GM12878 (cell line): Measurements from ENCODE around the gene ZDHHC9. TPM values are rescaled to one million over a fixed set of nuclear protein-coding genes. Genes with fewer than 3 reads are reported as not detected.

Source experiments
- CBX3 ChIP-seq: fragments of 200-600 bp; sonication (generic); IDR thresholded peaks from 2 replicates; pipeline ENCODE4 v1.6.1; 2016; ENCODE audit warnings: low read depth, borderline replicate concordance
- EZH2 ChIP-seq: IDR thresholded peaks from 2 replicates; pipeline ENCODE4 v1.6.1; 2012; ENCODE audit warnings: low read depth, mild to moderate bottlenecking, control low read depth, inconsistent platforms, low read length, borderline replicate concordance; ENCODE audit not compliant: control insufficient read depth
- IKZF2 ChIP-seq, 2 experiments: fragments of 450-650 bp; IDR thresholded peaks; 2 replicates each; pipeline ENCODE4 v1.6.1; 2017; ENCODE audit warnings: mild to moderate bottlenecking in 2 of 2, moderate library complexity in 2 of 2
- IRF4 ChIP-seq: IDR thresholded peaks from 2 replicates; pipeline ENCODE4 v1.6.1; 2011; ENCODE audit warnings: low read depth, low read length
- MEF2A ChIP-seq: IDR thresholded peaks from 2 replicates; pipeline ENCODE4 v1.6.1; 2011; ENCODE audit warnings: low read depth, mild to moderate bottlenecking, low read length, moderate library complexity; ENCODE audit not compliant: insufficient read depth
- MYB ChIP-seq: fragments of 150-350 bp; IDR thresholded peaks from 2 replicates; pipeline ENCODE4 v1.6.1; 2014; ENCODE audit warnings: mild to moderate bottlenecking, low read depth, low read length, borderline replicate concordance
- SMC3 ChIP-seq: IDR thresholded peaks from 2 replicates; pipeline ENCODE4 v1.6.1; 2011; ENCODE audit warnings: low read length, improper control_type of control experiment, borderline replicate concordance
- ZNF384 ChIP-seq: IDR thresholded peaks from 2 replicates; pipeline ENCODE4 v1.6.1; 2012; ENCODE audit warnings: low read depth, mild to moderate bottlenecking, low read length, improper control_type of control experiment, borderline replicate concordance
- polyA plus RNA-seq, 11 experiments: library from polyadenylated mRNA; depleted of rRNA in 4 of 11; unstranded in 6 of 11; stranded (reverse) in 5 of 11; fragments of >200 nt; fragmentation: Nextera tagmentation in 4 of 11; fragmentation: Illumina TruSeq in 1 of 11; extraction: Ambion mirVana in 4 of 11; extraction: Trizol in 1 of 11; gene quantifications; 1 replicate in 1 of 11; 2 replicates in 10 of 11; pipeline versions ENCODE4 v1.2.1 to v1.2.3, GENCODE V29; 2011 to 2016; ENCODE audit warnings: inconsistent platforms in 2 of 11, missing spikeins in 2 of 11, low read depth in 1 of 11
- total RNA-seq, 4 experiments: library from RNA; depleted of rRNA in 3 of 4; stranded (reverse); fragments of >200 nt in 3 of 4; fragmentation: Illumina TruSeq in 1 of 4; extraction: Trizol in 1 of 4; gene quantifications; 2 replicates each; pipeline versions ENCODE4 v1.2.1 to v1.2.3, GENCODE V29; 2013 to 2021
- TF ChIP-seq, protein P1 (sequence below): fragments of 450-650 bp; conservative IDR thresholded peaks from 2 replicates; pipeline ENCODE4 v1.6.1; 2017; ENCODE audit warnings: mild to moderate bottlenecking, moderate library complexity
- TF ChIP-seq, protein P2 (sequence below): IDR thresholded peaks from 2 replicates; pipeline ENCODE4 v1.6.1; 2011; ENCODE audit warnings: borderline replicate concordance, low read depth, mild to moderate bottlenecking, moderate library complexity, low read length; ENCODE audit not compliant: insufficient read depth, poor library complexity, severe bottlenecking
- TF ChIP-seq, protein P3 (sequence below): fragments of 450-650 bp; IDR thresholded peaks from 2 replicates; pipeline ENCODE4 v1.6.1; 2017; ENCODE audit warnings: mild to moderate bottlenecking, low read depth, inconsistent platforms; ENCODE audit not compliant: poor library complexity, severe bottlenecking
- TF ChIP-seq, protein P4 (sequence below): fragments of 450-650 bp; formaldehyde crosslinking; IDR thresholded peaks from 2 replicates; pipeline ENCODE4 v1.5.0; 2022; ENCODE audit warnings: mild to moderate bottlenecking, missing genetic modification characterization

ZDHHC9 gene
- total and polyA plus RNA-seq, 10 of the 15 experiments (the other 5 are each of a cell fraction or from before 2014, with no cell fraction given) = 1.8 to 13.0 (median 5.4) TPM

DNA sequence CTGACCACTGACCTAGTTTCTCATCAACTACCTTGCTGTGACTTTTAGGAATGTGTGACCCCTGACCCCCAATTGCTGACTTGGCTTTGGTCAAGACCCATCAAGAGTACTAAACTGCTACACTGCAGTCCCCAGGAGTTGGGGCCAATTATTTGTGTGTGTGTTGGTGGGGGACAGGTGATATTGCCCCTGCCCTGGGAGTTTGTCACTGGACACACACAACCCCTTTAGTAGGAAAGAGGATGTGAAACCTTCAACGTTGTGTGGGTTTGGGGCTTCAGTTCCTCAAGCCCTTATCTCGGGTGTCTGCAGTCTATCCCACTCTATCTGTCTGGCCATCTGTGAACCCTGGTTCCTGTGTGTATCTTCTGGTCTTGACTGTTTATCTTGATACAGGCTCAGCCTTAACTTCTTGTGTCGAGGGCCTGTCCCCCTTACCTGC, 57.5 kb downstream of the ZDHHC9 start (continued):
- TF ChIP-seq IKZF2 (IDR thresholded peaks at IDR 0.05) = peak; percentile 66 to 73; a peak in 2 of 4 replicates
- TF ChIP-seq SMC3 = no peak
- TF ChIP-seq MYB = no peak
- no peak for TF ChIP-seq ZNF384
- TF ChIP-seq, protein P1, sequence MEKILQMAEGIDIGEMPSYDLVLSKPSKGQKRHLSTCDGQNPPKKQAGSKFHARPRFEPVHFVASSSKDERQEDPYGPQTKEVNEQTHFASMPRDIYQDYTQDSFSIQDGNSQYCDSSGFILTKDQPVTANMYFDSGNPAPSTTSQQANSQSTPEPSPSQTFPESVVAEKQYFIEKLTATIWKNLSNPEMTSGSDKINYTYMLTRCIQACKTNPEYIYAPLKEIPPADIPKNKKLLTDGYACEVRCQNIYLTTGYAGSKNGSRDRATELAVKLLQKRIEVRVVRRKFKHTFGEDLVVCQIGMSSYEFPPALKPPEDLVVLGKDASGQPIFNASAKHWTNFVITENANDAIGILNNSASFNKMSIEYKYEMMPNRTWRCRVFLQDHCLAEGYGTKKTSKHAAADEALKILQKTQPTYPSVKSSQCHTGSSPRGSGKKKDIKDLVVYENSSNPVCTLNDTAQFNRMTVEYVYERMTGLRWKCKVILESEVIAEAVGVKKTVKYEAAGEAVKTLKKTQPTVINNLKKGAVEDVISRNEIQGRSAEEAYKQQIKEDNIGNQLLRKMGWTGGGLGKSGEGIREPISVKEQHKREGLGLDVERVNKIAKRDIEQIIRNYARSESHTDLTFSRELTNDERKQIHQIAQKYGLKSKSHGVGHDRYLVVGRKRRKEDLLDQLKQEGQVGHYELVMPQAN = 0 out of 2 replicates have a peak, but pooled peaks have one; percentile 50
- TF ChIP-seq, protein P2, sequence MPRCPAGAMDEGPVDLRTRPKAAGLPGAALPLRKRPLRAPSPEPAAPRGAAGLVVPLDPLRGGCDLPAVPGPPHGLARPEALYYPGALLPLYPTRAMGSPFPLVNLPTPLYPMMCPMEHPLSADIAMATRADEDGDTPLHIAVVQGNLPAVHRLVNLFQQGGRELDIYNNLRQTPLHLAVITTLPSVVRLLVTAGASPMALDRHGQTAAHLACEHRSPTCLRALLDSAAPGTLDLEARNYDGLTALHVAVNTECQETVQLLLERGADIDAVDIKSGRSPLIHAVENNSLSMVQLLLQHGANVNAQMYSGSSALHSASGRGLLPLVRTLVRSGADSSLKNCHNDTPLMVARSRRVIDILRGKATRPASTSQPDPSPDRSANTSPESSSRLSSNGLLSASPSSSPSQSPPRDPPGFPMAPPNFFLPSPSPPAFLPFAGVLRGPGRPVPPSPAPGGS = no peak
- TF ChIP-seq IRF4 = peak; percentile 97
- no peak for TF ChIP-seq EZH2
- TF ChIP-seq MEF2A = 0 out of 2 replicates have a peak, but pooled peaks have one; percentile 12
- TF ChIP-seq, protein P3, sequence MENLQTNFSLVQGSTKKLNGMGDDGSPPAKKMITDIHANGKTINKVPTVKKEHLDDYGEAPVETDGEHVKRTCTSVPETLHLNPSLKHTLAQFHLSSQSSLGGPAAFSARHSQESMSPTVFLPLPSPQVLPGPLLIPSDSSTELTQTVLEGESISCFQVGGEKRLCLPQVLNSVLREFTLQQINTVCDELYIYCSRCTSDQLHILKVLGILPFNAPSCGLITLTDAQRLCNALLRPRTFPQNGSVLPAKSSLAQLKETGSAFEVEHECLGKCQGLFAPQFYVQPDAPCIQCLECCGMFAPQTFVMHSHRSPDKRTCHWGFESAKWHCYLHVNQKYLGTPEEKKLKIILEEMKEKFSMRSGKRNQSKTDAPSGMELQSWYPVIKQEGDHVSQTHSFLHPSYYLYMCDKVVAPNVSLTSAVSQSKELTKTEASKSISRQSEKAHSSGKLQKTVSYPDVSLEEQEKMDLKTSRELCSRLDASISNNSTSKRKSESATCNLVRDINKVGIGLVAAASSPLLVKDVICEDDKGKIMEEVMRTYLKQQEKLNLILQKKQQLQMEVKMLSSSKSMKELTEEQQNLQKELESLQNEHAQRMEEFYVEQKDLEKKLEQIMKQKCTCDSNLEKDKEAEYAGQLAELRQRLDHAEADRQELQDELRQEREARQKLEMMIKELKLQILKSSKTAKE = peak; percentile 90
- TF ChIP-seq, protein P4, sequence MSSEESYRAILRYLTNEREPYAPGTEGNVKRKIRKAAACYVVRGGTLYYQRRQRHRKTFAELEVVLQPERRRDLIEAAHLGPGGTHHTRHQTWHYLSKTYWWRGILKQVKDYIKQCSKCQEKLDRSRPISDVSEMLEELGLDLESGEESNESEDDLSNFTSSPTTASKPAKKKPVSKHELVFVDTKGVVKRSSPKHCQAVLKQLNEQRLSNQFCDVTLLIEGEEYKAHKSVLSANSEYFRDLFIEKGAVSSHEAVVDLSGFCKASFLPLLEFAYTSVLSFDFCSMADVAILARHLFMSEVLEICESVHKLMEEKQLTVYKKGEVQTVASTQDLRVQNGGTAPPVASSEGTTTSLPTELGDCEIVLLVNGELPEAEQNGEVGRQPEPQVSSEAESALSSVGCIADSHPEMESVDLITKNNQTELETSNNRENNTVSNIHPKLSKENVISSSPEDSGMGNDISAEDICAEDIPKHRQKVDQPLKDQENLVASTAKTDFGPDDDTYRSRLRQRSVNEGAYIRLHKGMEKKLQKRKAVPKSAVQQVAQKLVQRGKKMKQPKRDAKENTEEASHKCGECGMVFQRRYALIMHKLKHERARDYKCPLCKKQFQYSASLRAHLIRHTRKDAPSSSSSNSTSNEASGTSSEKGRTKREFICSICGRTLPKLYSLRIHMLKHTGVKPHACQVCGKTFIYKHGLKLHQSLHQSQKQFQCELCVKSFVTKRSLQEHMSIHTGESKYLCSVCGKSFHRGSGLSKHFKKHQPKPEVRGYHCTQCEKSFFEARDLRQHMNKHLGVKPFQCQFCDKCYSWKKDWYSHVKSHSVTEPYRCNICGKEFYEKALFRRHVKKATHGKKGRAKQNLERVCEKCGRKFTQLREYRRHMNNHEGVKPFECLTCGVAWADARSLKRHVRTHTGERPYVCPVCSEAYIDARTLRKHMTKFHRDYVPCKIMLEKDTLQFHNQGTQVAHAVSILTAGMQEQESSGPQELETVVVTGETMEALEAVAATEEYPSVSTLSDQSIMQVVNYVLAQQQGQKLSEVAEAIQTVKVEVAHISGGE = no peak
- no peak for TF ChIP-seq CBX3
